Measurements from ENCODE around the gene KCNH1. TPM values are rescaled to one million over a fixed set of nuclear protein-coding genes. Genes with fewer than 3 reads are reported as not detected.
A peak's percentile ranks its signal among the peaks of the same experiment; 100 is the strongest.

The KCNH1 gene
- total and polyA plus RNA-seq, 2 of the 4 experiments (the other 2 are of a cell fraction), result 0.27 to 0.54 TPM

- H2AK9ac ChIP-seq (replicated peaks; ENCODE audit: low read depth, low read length, poor library complexity), result no peak overlapping the region
- no peak overlapping the region for H4K8ac ChIP-seq (ENCODE audit: low read depth in 2 of 2, low read length in 2 of 2)
- in situ Hi-C loops (cut with MboI; ENCODE audit: low sequenced_read_pairs) (no loop called here), dilution Hi-C loops (cut with HindIII; ENCODE audit: low sequenced_read_pairs, unreplicated experiment) (no loop called here), intact Hi-C loops (cut with micrococcal nuclease) (no loop called here)
- ChIA-PET POLR2A (ENCODE audit: unreplicated experiment) (no interaction called here), CTCF (no interaction called here)
- H3K18ac ChIP-seq (ENCODE audit: low read depth, low read length), result no peak overlapping the region
- H2BK5ac ChIP-seq (ENCODE audit: low read depth, low read length, poor library complexity, severe bottlenecking), result no peak overlapping the region
- no peaks in the 10 kb centered on the region for H3K9me1 ChIP-seq (ENCODE audit: insufficient read depth, low read length)
- no peak overlapping the region for H3K4ac ChIP-seq (ENCODE audit: low read depth, low read length)
- no peak overlapping the region for H3K23ac ChIP-seq (ENCODE audit: low read depth, low read length)
- no peak overlapping the region for H2AK5ac ChIP-seq (ENCODE audit: low read depth, low read length)
- WGBS, 2 experiments (ENCODE audit: extremely low coverage in 2 of 2, insufficient read length in 1 of 2), result no CpG with 5 or more reads among the region's 4 CpGs
- ATAC-seq (ENCODE audit: low read depth), result peak; percentile 32; the same call in 1 of the 2 replicates
- no peak for DNase-seq
- H3K56ac ChIP-seq (ENCODE audit: extremely low read depth, insufficient read depth, low read length), result no peak overlapping the region
- H2AFZ ChIP-seq (replicated peaks; ENCODE audit: low read length, poor library complexity), result no peak overlapping the region
- no peak overlapping the region for H3K9ac ChIP-seq (ENCODE audit: low read depth, low read length)
- no TSS peak for BruUV-seq (replicated peaks)
- no peaks in the 10 kb centered on the region for H4K20me1 ChIP-seq (ENCODE audit: insufficient read depth, low read length)
- H3K36me3 ChIP-seq (ENCODE audit: control insufficient read depth, insufficient read depth, low read length), result no peaks in the 10 kb centered on the region
- no peak overlapping the region for H2BK15ac ChIP-seq (ENCODE audit: low read depth, low read length)
- H3K4me3 ChIP-seq (ENCODE audit: insufficient read depth, low read depth, low read length), result no peak overlapping the region
- no peak overlapping the region for H4K5ac ChIP-seq (ENCODE audit: low read depth, low read length)
- H3K27ac ChIP-seq (ENCODE audit: insufficient read depth, low read length), result no peak overlapping the region
- no peak overlapping the region for H3K14ac ChIP-seq (replicated peaks; ENCODE audit: low read depth, low read length)
- no peak overlapping the region for H2BK120ac ChIP-seq (ENCODE audit: low read depth, low read length)
- TF ChIP-seq NFE2L2 (IDR thresholded peaks at IDR 0.05; ENCODE audit: low read depth, low read length), result no peak
- TF ChIP-seq CHD1 (IDR thresholded peaks at IDR 0.05; ENCODE audit: low read depth, low read length), result no peak
- no peaks in the 10 kb centered on the region for H3K79me1 ChIP-seq (ENCODE audit: low read depth in 1 of 2, low read length in 2 of 2)
- H3K4me2 ChIP-seq (ENCODE audit: low read depth, low read length), result no peak overlapping the region
- no peak overlapping the region for H4K91ac ChIP-seq (ENCODE audit: insufficient read depth, low read depth, low read length)
- no peaks in the 10 kb centered on the region for H3K27me3 ChIP-seq (ENCODE audit: control insufficient read depth, insufficient read depth, low read length)
- peaks cover 6% of the 10 kb centered on the region; the same call in 1 of the 2 replicates for H3K9me3 ChIP-seq (ENCODE audit: control insufficient read depth, insufficient read depth, low read length)
- no peaks in the 10 kb centered on the region for H3K4me1 ChIP-seq (ENCODE audit: control insufficient read depth, insufficient read depth, low read length)
- no peak overlapping the region for H2BK20ac ChIP-seq (ENCODE audit: low read depth, low read length)
Observed at GRCh38 chr1:210755991-210756659, 377.8 kb downstream of the KCNH1 start.
